ENCODE measurements around the gene NEK11. TPM values are rescaled to one million over a fixed set of nuclear protein-coding genes. Genes with fewer than 3 reads are reported as not detected.

Gene NEK11
- total and polyA plus RNA-seq, 8 donors = 0.45 to 24.2 (median 2.3) TPM; not detected in 1

GRCh38 chr3:131394400-131394799 is 367.7 kb downstream of the NEK11 start:
- DNase-seq = no peak
- intact Hi-C loops (cut with DNase I; ENCODE audit: low total_unique reads) = no loop called here
- Histone ChIP-seq H3K36me3 (no peaks in the 10 kb centered on the region), H3K27me3 (no peaks in the 10 kb centered on the region), H3K9me3 (no peaks in the 10 kb centered on the region), H3K4me3 (no peak overlapping the region), H3K27ac (no peak overlapping the region), H3K4me1 (no peaks in the 10 kb centered on the region)
- TF ChIP-seq POLR2AphosphoS5 (IDR thresholded peaks at IDR 0.05) (no peak), EP300 (IDR thresholded peaks at IDR 0.05) (no peak)

GRCh38 chr3:131396170-131396569 is 369.5 kb downstream of the NEK11 start:
- no peaks in the 10 kb centered on the region for H3K4me1 ChIP-seq
- no peak overlapping the region for H3K27ac ChIP-seq
- H3K27me3 ChIP-seq = no peaks in the 10 kb centered on the region
- intact Hi-C loops (cut with DNase I; ENCODE audit: low total_unique reads) = no loop called here
- DNase-seq = peak in 1 of 2 donors; percentile 37
- no peaks in the 10 kb centered on the region for H3K9me3 ChIP-seq
- TF ChIP-seq POLR2AphosphoS5 (IDR thresholded peaks at IDR 0.05) = no peak
- no peak overlapping the region for H3K4me3 ChIP-seq
- H3K36me3 ChIP-seq = no peaks in the 10 kb centered on the region

- no peaks in the 10 kb centered on the region for H3K27me3 ChIP-seq
- no peak overlapping the region for H3K27ac ChIP-seq
- no peaks in the 10 kb centered on the region for H3K9me3 ChIP-seq
- H3K4me3 ChIP-seq = no peak overlapping the region
- TF ChIP-seq POLR2AphosphoS5 (IDR thresholded peaks at IDR 0.05) (no peak), POLR2A (IDR thresholded peaks at IDR 0.05) (no peak), EP300 (IDR thresholded peaks at IDR 0.05) (no peak), CTCF (IDR thresholded peaks at IDR 0.05) (no peak)
- DNase-seq = no peak
- intact Hi-C loops (cut with DNase I; ENCODE audit: low total_unique reads) = no loop called here
- H3K36me3 ChIP-seq = no peaks in the 10 kb centered on the region
- WGBS, 5 donors = 72 to 82% (median 77%) methylated on average over 4 of the region's 4 CpGs
- no peaks in the 10 kb centered on the region for H3K4me1 ChIP-seq
Measured at GRCh38 chr3:131397889-131398288, 371.2 kb downstream of the NEK11 start.

Small RNA genes within 50 kb of the gene (small RNA-seq; reads per million reads assigned to genes)
- gene RNU6-726P = 0 reads per million in 4 donors

Other genes with a start within 250 kb of the NEK11 start
- 100 to 1,000 TPM in 1 of 5 donors, 10 to 100 TPM in 4; 20.5 to 114 (median 44.2) TPM for gene ATP2C1, start 132.8 kb upstream of the NEK11 start, total RNA-seq
- gene ATP2C1, start 132.8 kb upstream of the NEK11 start, polyA plus RNA-seq = 10 to 100 TPM; 10.5 to 22.2 (median 13.9) TPM
- gene ASTE1, start 52 bp upstream of the NEK11 start, total RNA-seq = 10 to 100 TPM in 1 of 5 donors, 1 to 10 TPM in 3, under 1 TPM in 1; 0.45 to 13.2 (median 3.5) TPM
- gene ASTE1, start 52 bp upstream of the NEK11 start, polyA plus RNA-seq = 1 to 10 TPM; 1.8 to 4.6 (median 3.1) TPM